ENCODE measurements around the gene KRT15. TPM values are rescaled to one million over a fixed set of nuclear protein-coding genes. Genes with fewer than 3 reads are reported as not detected.

The KRT15 gene
- total and polyA plus RNA-seq, 9 of the 15 experiments (the other 6 are each of a cell fraction or from before 2014, with no cell fraction given): 0.28 to 4.4 (median 0.56) TPM

GRCh38 chr17:41530062-41531048, 11.7 kb upstream of the KRT15 start (continued):
- TF ChIP-seq ZEB2 (IDR thresholded peaks at IDR 0.05): peak; percentile 52
- no peak for TF ChIP-seq ZNF232 (CRISPR knock-in tag; IDR thresholded peaks at IDR 0.05)
- TF ChIP-seq ARID4B (CRISPR knock-in tag; IDR thresholded peaks at IDR 0.05): no peak
- no peak for TF ChIP-seq GABPA (tag; conservative IDR thresholded peaks at IDR 0.05; ENCODE audit: low read depth)
- TF ChIP-seq SMARCB1 (IDR thresholded peaks at IDR 0.05; ENCODE audit: insufficient read length, low read depth): peak; percentile 81
- TF ChIP-seq HDAC1 (IDR thresholded peaks at IDR 0.05): 0 out of 4 replicates have a peak, but pooled peaks have one; percentile 4 to 47
- TF ChIP-seq MCM2 (IDR thresholded peaks at IDR 0.05; ENCODE audit: low read depth): no peak
- TF ChIP-seq FIP1L1 (IDR thresholded peaks at IDR 0.05; ENCODE audit: low read depth, low read length, poor library complexity, severe bottlenecking): no peak
- no peak for TF ChIP-seq SREBF2 (CRISPR knock-in tag; IDR thresholded peaks at IDR 0.05)
- TF ChIP-seq NFATC3 (IDR thresholded peaks at IDR 0.05): no peak
- TF ChIP-seq TRIM24 (IDR thresholded peaks at IDR 0.05): no peak
- no peak for TF ChIP-seq NR1H2 (CRISPR knock-in tag; IDR thresholded peaks at IDR 0.05)
- no peak for TF ChIP-seq MCM5 (IDR thresholded peaks at IDR 0.05; ENCODE audit: low read depth)
- no peak for TF ChIP-seq PPARD (CRISPR knock-in tag; IDR thresholded peaks at IDR 0.05)
- no peak for TF ChIP-seq ZKSCAN3 (CRISPR knock-in tag; IDR thresholded peaks at IDR 0.05)
- no peak; the same call in 1 of the 2 replicates for TF ChIP-seq E2F1 (CRISPR knock-in tag; IDR thresholded peaks at IDR 0.05)
- TF ChIP-seq BRD9 (IDR thresholded peaks at IDR 0.05; ENCODE audit: low read depth, partially characterized antibody): no peak
- no peak for TF ChIP-seq ZBTB17 (CRISPR knock-in tag; IDR thresholded peaks at IDR 0.05)
- TF ChIP-seq IRF9 (tag; IDR thresholded peaks at IDR 0.05): no peak
- no peak for TF ChIP-seq ELK3 (CRISPR knock-in tag; IDR thresholded peaks at IDR 0.05)
- peak; percentile 56 for TF ChIP-seq ESRRA (IDR thresholded peaks at IDR 0.05; ENCODE audit: borderline replicate concordance, low read depth)
